ACHN (cell line): ENCODE results near the gene G3BP2.

Experiments used
- DNase-seq: peaks from one replicate; pipeline ENCODE4 v3.0.0-alpha.2; 2015
- in situ Hi-C: cut with HindIII; loops from 2 replicates; pipeline ENCODE4 v1.10.0; 2017; ENCODE audit warnings: low sequenced_read_pairs, low pct_ligation_motif_present, low pct_unique_long_range_greater_than_20kb

Gene G3BP2

DNA sequence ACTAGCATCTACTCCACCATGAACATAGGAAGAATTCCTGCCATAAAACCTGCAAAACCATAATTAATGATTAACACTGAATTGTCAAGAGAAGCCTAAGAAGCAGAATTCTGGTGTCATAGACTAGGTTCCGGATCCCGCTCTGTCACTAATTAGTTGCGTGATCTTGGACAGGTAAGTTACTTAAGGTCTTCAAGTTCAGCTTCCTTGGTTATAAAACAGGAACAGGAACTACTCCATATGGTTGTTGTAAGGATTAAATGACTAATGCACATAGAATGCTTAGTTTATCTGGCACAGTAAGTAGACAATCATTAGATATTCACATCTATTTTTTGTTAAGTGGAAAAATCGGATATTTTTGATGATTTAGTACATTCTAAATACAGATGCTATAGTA is 14.3 kb downstream of the G3BP2 start:
- peak; percentile 55 for DNase-seq

GRCh38 chr4:75655562-75655961 is 17.6 kb downstream of the G3BP2 start:
- DNase-seq: no peak
- in situ Hi-C loops: no loop called here

More for the DNA sequence above, 14.3 kb downstream of the G3BP2 start:
- in situ Hi-C loops: no loop called here

GRCh38 chr4:75654905-75655304 is 18.3 kb downstream of the G3BP2 start:
- no peak for DNase-seq
- in situ Hi-C loops: no loop called here

DNA sequence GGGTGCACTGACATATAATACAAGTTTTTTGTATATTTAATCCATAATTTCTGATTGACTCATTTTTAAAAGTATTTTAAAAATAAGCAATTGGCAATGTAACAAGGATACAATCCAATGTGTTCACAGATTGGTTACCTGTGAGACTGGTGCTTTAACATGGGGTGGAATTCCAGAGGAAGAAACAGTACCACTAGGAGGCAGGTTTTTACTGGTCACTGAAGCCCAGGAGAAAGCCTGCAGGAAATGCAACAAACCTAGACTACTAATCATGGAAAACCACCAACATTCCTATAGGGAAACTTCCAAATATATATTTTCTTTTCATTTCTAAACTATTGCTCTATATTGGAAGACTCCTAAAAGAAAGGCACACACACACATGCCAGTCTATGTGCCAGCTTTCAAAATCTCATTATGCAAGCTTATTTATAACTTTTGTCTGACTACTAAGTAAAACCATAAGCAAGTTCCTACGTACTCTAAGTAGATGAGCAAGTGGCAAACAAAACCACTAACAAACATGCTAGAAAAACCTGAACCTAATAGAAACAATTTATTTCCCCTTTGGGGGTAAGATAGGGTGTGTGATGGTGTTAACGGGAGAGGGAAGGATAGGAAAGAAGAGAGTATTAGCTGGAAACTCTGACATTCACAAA is 19.2 kb downstream of the G3BP2 start:
- DNase-seq: peak; percentile 61
- in situ Hi-C loops: no loop called here

GRCh38 chr4:75644095-75644494 is 29.1 kb downstream of the G3BP2 start:
- DNase-seq: no peak
- in situ Hi-C loops: no loop called here

GRCh38 chr4:75643651-75644050 is 29.6 kb downstream of the G3BP2 start:
- DNase-seq: no peak
- in situ Hi-C loops: no loop called here

- in situ Hi-C loops: no loop called here
- DNase-seq: no peak
Observed at GRCh38 chr4:75639124-75639695, 34.0 kb downstream of the G3BP2 start.

DNA sequence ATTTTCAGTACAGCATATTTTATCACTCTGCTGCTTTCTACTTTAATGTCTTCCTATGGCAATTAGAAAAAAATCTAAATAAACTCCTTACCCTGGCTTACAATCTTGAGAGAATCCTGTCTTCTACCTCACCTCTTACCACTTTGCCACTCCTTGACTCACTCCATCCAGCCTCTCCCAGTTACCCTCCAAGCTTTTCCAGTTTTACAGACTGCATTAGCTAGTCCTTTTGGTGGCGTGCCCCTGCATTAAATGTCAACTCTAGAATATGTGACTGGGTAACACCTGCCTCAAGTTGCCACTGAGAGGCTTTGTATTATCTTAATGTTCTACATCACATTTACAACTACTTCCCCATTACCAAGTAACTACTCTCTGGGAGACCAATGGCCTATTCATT is 35.4 kb downstream of the G3BP2 start:
- no peak for DNase-seq
- in situ Hi-C loops: no loop called here

GRCh38 chr4:75637176-75637575 is 36.0 kb downstream of the G3BP2 start:
- peak; percentile 46 for DNase-seq

DNA sequence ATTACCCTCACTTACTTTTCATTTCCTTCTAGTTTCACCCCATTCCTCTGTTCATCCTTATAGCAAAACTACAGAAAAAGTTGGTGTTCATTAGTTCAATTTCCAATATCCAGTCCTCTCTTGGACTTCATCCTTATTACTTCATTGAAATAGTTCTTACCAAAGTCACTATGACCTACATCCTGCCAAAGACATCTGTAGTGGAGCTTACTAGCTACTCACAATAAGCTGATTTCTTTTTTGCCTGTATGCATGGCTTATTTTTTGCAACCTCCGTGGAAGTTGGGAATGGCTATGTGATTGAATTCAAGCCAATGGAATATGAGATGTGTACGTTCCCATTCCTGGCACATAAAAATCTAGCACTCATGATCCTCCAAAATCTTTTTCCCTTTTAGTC is 38.3 kb downstream of the G3BP2 start:
- no peak for DNase-seq
- in situ Hi-C loops: no loop called here

More at GRCh38 chr4:75637176-75637575, 36.0 kb downstream of the G3BP2 start:
- in situ Hi-C loops: no loop called here

- in situ Hi-C loops: no loop called here
Observed at GRCh38 chr4:75634281-75634680, 38.9 kb downstream of the G3BP2 start.

GRCh38 chr4:75633846-75634245 is 39.4 kb downstream of the G3BP2 start:
- in situ Hi-C loops: no loop called here

More at GRCh38 chr4:75634281-75634680, 38.9 kb downstream of the G3BP2 start:
- no peak for DNase-seq

DNA sequence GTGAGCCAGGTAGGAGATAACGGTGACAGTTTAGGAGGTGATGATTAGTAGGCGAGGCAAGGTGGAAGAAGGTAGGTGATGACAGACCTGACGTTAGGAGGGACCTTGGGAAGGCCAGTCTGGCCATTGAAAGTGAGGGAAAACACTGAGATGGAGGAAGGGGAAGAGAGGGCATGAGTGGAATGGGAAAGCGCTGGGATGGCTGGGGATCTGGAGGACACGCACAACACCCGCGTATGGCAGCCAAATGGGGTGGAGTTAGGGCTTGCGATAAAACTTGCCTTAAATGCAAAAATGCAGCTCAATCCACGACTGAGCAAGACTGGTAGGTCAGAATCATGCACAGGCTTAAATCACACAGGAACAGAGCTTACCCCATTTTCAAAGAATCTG is 42.3 kb downstream of the G3BP2 start:
- in situ Hi-C loops: no loop called here

More at GRCh38 chr4:75633846-75634245, 39.4 kb downstream of the G3BP2 start:
- DNase-seq: no peak

DNA sequence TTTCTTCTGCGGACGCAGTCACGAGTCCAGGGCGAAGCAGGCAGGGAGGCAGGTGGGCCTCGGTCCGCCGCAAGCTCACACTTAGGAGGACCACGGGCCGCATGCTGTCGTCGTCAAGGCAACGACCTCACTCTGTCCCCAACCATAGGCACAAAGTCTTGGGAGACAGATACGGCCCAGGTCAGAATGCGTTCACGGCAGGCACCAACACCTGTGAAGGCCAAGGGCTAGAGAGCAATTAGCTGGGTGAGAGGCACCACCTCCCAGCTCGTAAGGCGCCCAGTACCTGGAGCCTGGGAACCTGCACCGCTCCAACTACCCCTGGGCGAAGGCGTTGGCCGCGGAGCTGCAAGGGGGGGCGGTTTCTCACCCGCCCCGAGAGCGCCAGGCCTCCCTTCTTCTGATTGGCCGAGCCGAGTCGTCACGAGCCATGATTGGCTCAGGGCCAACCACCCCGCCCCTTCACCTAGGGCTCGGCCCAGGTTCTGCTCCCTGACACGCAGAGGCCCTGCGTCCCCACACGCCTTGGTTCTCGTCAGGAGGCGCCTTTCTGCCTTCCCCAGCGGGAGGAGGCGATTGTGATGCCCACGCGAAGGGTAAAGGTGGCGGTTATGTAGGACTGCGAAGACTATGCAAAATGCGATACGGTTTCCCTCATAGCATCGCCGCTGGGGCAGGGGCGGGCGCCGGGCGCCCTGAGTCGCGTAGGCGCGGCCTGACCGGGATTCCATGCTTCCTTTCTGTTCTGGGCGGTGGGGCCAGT is 42.9 kb downstream of the G3BP2 start, which contains the start of gene CDKL2:
Gene CDKL2 (minus strand): TSS at position 355 of the 763 bp plus-strand sequence. CDS start 4,540 bp downstream, outside the sequence.
- DNase-seq: peak; percentile 86
- in situ Hi-C loops: no loop called here

More for the DNA sequence above, 42.3 kb downstream of the G3BP2 start:
- no peak for DNase-seq

DNA sequence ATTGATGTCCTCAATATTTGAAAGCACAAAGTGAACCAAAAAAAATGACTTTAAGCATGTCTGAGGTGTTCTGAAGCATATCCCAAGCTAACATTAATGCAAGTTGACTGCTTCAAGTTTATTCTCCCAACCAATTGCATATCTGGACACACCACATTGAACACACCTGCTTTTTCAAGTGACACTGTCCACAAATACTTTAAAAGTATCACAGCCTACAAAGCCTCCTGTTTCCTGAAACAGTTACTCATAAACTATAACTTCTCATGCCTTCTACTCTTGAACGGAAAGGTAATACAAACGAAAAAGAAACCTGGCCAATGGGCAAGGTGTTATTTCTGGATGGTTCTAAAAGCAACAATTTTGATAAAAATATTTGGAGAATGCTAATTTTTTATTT is 44.0 kb downstream of the G3BP2 start:
- in situ Hi-C loops: no loop called here
- no peak for DNase-seq

- in situ Hi-C loops: no loop called here
- no peak for DNase-seq
Observed at GRCh38 chr4:75623026-75623425, 50.2 kb downstream of the G3BP2 start.

DNA sequence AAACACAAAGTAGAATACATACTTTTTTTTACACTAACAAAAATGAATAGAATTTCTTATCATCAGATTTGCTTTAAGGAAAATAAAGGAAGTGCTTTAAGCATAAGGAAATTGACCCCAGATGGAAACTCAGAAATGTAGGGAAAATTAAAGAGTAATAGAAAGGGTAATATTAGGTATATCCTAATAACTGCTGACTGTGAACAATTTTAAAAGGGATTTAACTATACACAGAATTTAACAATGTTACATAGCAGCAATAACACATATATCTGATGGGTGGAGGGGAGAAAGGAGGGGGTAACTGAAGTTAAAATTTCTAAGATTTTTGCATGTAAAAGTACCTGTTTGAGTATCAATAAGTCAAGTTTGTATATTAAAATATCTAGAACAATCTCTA is 51.5 kb downstream of the G3BP2 start:
- no peak for DNase-seq
- in situ Hi-C loops: no loop called here

DNA sequence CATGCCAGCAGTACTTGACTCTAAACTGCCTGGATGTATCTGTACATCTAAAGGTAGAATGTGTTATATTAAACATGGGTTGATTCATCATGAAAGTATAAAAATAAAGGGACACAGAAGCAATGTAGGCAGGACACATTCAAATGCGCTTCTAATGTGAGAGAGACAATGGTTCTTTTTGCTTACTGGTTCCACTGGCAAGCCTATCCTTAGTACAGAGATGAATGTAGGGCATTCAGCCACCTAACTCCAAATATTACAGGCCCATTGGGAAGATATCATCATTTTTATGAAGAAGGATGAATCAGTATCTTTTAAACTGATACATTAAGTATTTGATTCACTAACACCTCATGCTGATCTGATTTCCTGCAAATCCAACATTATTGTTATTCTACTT is 60.9 kb downstream of the G3BP2 start:
- DNase-seq: no peak
- in situ Hi-C loops: no loop called here

DNA sequence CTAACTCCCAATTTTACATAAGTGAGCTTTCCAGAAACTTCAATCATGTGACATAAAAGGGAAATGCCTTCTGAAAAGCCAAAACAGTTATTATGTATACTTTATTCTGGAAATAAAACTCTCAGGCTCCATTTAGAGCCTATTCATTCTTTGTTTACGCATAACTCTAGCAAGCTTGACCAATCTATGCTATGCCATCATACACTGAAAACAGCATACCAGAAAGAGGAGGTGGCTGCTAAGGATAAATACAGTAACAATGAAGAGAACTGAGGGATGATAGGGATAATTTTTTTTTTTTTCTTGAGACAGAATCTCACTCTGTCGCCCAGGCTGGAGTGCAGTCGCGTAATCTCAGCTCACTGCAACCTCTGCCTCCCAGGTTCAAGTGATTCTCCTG is 67.3 kb downstream of the G3BP2 start:
- DNase-seq: no peak
- in situ Hi-C loops: no loop called here

GRCh38 chr4:75599647-75600046 is 73.6 kb downstream of the G3BP2 start:
- in situ Hi-C loops: no loop called here
- DNase-seq: no peak
